ENCODE results near the gene ZDHHC11B. TPM values are rescaled to one million over a fixed set of nuclear protein-coding genes. Genes with fewer than 3 reads are reported as not detected.
"Not testable (repeated sequence)": the region's sequence is repeated elsewhere in the genome, so short reads cannot be mapped to it uniquely, and the experiment has no call there.

The ZDHHC11B gene
- 2.9 and 4.2 TPM in 2 replicates for total RNA-seq
- polyA plus RNA-seq, result 4.1 and 4.4 TPM in 2 replicates

GRCh38 chr5:784428-785177, at the start of gene ZDHHC11B:
ZDHHC11B (minus strand) TSS chr5:784729; CDS start chr5:766919, 17,810 bp downstream.
- H3K36me3 ChIP-seq; H3K4me1 ChIP-seq (ENCODE audit: low read depth); H3K9me3 ChIP-seq (ENCODE audit: low read depth); H3K27me3 ChIP-seq; H3K27ac ChIP-seq: not testable (repeated sequence)
- DNase-seq (ENCODE audit: low read depth in 1 of 2, low spot score in 1 of 2), result peak; percentile 82 to 91
- peak within 1 kb of the TSS; percentile 79 for H3K4me3 ChIP-seq

GRCh38 chr5:834013-834412, 49.5 kb upstream of the ZDHHC11B start:
- DNase-seq (ENCODE audit: low read depth in 1 of 2, low spot score in 1 of 2); H3K9me3 ChIP-seq (ENCODE audit: low read depth): not testable (repeated sequence)

DNA sequence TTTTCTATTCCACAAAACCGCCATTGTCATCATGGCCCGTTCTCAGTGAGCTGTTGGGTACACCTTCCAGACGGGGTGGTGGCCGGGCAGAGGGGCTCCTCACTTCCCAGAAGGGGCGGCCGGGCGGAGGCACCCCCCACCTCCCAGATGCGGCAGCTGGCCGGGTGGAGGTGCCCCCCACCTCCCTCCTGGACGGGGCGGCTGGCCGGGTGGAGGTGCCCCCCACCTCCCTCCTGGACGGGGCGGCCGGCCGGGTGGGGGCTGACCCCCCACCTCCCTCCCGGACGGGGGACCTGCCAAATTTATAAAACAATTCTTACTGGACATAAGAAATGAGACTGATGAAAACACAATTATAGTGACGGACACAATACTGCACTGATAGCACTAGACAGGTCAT, 43.7 kb upstream of the ZDHHC11B start:
- not testable (repeated sequence) for H3K4me1 ChIP-seq (ENCODE audit: low read depth); H3K27me3 ChIP-seq; H3K27ac ChIP-seq; H3K36me3 ChIP-seq; H3K9me3 ChIP-seq (ENCODE audit: low read depth); H3K4me3 ChIP-seq; DNase-seq (ENCODE audit: low read depth in 1 of 2, low spot score in 1 of 2)

More at GRCh38 chr5:834013-834412, 49.5 kb upstream of the ZDHHC11B start:
- not testable (repeated sequence) for H3K27me3 ChIP-seq; H3K4me1 ChIP-seq (ENCODE audit: low read depth); H3K36me3 ChIP-seq; H3K27ac ChIP-seq; H3K4me3 ChIP-seq

DNA sequence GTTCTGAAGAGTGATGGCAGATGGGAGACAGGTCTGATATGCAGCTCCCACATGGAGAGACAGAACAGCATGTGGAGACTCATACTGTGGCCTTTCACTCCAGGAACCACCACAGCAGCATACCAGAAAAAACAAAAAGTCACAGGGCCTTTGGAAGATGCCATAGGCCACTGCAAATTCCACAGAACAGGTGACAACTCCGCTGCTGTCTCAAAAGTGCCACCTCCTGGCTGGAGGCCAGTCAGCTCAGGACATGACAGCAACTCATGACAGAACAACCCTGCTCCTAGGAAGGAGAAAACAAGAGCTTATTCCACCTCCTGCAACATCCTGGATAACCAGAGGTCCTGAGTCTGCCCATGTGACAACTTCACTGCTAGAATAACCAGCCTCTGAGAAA, 41.0 kb upstream of the ZDHHC11B start:
- not testable (repeated sequence) for H3K4me3 ChIP-seq; DNase-seq (ENCODE audit: low read depth in 1 of 2, low spot score in 1 of 2); H3K27me3 ChIP-seq; H3K27ac ChIP-seq; H3K9me3 ChIP-seq (ENCODE audit: low read depth); H3K4me1 ChIP-seq (ENCODE audit: low read depth); H3K36me3 ChIP-seq

- Histone ChIP-seq H3K4me3 (no peak overlapping the region), H3K27me3 (no peaks in the 10 kb centered on the region), H3K4me1 (ENCODE audit: low read depth) (no peaks in the 10 kb centered on the region), H3K36me3 (no peaks in the 10 kb centered on the region), H3K9me3 (ENCODE audit: low read depth) (no peaks in the 10 kb centered on the region), H3K27ac (no peak overlapping the region)
- no peak for TF ChIP-seq CTCF (IDR thresholded peaks at IDR 0.05; ENCODE audit: low read depth, low read length)
- DNase-seq (ENCODE audit: low read depth in 1 of 2, low spot score in 1 of 2), result no peak
These were observed 37.0 kb upstream of the ZDHHC11B start for GRCh38 chr5:821504-821903.

- Histone ChIP-seq H3K4me3 (no peak overlapping the region), H3K9me3 (ENCODE audit: low read depth) (no peaks in the 10 kb centered on the region), H3K27ac (no peak overlapping the region), H3K36me3 (no peaks in the 10 kb centered on the region), H3K27me3 (no peaks in the 10 kb centered on the region), H3K4me1 (ENCODE audit: low read depth) (no peaks in the 10 kb centered on the region)
- DNase-seq (ENCODE audit: low read depth in 1 of 2, low spot score in 1 of 2), result no peak
- TF ChIP-seq CTCF (IDR thresholded peaks at IDR 0.05; ENCODE audit: low read depth, low read length), result no peak
These were observed 35.7 kb upstream of the ZDHHC11B start for GRCh38 chr5:820245-820644.

GRCh38 chr5:819078-819477, 34.5 kb upstream of the ZDHHC11B start:
- no peak overlapping the region for H3K27ac ChIP-seq
- no peaks in the 10 kb centered on the region for H3K4me1 ChIP-seq (ENCODE audit: low read depth)
- H3K36me3 ChIP-seq, result no peaks in the 10 kb centered on the region
- H3K9me3 ChIP-seq (ENCODE audit: low read depth), result no peaks in the 10 kb centered on the region
- no peaks in the 10 kb centered on the region for H3K27me3 ChIP-seq
- TF ChIP-seq CTCF (IDR thresholded peaks at IDR 0.05; ENCODE audit: low read depth, low read length), result no peak
- DNase-seq (ENCODE audit: low read depth in 1 of 2, low spot score in 1 of 2), result no peak
- H3K4me3 ChIP-seq, result no peak overlapping the region
